HG02623 (cell line): ENCODE measurements around the gene TXNL4A.

Experiments used
- ATAC-seq: cut with Tn5 transposase; IDR thresholded peaks from one replicate; pipeline ENCODE4 v1.9.1; 2021; ENCODE audit warnings: moderate library complexity; ENCODE audit not compliant: unreplicated experiment

TXNL4A gene

GRCh38 chr18:79936641-79937040 lies 51.7 kb downstream of the TXNL4A start:
- ATAC-seq: no peak

DNA sequence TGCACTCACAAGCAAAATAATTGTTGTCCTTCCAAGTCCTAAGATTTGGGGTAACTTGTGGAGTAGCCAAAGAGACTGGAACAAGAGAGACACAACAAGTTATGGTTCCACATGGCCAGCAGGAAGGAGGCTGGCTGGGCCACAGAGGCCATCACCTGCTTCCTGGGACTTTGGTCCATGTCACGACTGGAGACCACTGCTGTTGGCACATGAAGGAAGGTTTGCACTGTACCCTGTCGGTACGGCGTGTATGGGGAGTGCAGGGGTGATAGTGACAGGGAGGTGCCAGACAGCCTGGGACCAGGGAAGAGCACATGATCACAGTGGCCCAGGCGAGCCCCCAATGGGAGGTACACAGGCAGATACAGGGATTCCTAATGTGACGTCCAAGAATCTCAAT lies 52.4 kb downstream of the TXNL4A start:
- no peak for ATAC-seq

DNA sequence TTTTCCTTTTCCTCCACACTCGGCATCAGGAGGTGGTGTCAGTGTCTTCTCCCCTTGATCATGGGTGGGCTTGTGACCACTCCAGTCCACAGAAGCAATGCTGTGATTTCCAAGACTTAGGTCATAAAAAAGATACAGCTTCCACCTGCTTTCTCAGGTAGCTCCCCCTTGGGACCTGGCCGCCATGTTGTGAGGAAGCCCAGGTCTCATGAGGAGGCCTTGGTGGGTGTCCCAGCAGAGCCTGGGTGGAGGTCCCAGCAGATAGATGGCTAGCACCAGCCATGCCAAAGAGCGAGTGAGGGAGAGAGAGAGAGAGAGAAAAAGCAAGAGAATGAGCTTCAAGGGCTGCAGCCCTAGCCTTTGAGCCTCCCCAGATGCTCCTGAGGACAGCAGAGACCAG lies 52.9 kb downstream of the TXNL4A start:
- ATAC-seq: no peak

DNA sequence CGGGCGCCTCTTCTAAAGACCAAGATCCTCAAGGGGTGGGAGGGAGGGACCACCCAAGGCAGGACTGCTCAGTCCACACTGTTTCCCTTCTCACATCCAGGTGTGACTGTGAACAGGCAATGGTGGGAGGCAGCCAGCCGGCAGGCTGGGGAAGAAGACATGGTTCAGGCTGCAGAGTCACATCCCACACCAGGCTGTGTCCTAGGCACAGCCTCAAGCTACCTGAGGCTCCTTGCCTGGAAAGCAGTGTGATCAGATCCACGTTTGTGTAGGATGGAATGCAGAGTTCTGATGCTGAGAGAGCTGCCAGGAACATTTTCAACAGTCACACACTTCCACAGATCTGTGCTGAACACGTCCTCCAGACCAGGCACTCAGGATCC lies 53.3 kb downstream of the TXNL4A start:
- no peak for ATAC-seq

DNA sequence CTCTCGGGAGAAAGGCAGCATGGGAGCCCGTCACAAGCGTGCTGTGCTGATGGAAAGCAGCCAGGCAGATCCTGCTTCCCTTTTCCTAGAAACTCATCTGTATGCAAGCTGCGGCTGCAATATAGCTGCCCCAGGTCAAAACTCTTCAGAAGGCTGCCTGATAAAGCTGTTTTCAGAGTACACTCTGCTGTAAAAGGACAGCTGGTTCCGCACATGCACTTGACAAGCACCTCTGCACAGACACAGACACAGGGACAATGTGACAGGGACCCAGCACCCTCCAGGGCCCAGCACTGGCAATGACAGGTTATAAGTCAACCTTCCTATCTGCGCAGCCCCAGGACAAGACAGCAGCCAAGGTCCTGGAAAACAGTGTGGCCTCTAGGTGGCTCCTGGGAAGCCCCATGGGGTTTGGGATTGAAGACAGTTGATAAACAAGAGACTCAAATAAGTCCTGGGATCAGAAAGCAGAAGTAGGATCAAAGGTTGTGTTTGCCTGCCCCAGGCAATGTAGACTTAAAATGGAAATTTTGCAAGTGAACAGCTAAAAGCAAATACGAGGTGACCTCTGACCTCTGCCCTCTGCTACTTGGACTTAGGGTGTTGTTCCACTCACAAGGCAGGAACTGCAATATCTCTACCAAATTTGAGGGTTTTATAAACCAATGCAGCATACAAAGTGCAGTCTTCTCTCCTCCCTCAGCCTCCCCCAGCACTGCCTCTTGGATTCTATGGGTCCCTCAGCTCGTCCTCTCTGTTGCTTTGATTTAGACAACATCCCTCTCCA lies 53.9 kb downstream of the TXNL4A start:
- no peak for ATAC-seq

GRCh38 chr18:79933765-79934164 lies 54.6 kb downstream of the TXNL4A start:
- no peak for ATAC-seq

DNA sequence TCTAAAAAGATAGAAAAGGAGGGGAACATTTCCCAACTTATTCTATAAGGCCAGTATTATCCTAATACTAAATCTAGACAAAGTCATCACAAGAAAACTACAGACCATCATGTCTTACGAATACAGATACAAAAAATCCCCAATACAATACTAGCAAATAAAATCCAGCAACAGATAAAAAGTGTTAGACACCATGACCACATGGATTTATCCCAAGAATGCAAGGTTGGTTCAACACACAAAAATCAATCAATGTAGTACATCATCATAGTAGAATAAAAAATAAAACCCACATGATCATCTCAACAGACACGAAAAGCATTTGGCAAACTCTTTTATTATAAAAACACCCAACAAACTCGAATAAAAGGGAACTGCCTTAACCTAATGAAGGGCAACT lies 55.5 kb downstream of the TXNL4A start:
- ATAC-seq: no peak

GRCh38 chr18:79931475-79931874 lies 56.9 kb downstream of the TXNL4A start:
- no peak for ATAC-seq

DNA sequence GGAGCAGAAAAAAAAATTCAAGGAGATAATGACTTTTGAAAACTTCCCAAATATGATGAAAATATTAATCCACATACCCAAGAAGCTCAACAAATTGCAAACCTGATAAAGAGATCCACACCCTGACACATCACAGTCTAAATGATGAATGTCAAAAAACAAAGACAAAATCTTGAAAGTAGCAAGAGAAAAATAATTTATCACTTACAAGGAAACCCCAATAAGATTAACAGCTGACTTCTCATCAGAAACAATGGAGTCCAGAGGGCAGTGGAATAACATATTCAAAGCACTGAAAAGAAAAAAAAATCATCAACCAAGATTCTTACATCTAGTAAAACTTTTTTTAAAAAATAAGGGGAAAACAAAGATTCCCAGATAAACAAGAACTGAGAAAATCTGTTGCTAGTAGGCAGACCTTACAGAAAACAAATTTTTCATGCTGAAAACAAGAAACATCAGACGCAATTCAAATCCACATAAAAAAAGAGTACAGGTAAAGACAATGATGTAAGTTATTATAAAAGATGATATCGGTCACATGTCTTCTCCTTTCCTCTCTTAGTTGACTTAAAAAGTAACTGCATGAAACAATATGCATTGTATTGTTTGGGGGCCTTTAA lies 58.2 kb downstream of the TXNL4A start:
- ATAC-seq: no peak

DNA sequence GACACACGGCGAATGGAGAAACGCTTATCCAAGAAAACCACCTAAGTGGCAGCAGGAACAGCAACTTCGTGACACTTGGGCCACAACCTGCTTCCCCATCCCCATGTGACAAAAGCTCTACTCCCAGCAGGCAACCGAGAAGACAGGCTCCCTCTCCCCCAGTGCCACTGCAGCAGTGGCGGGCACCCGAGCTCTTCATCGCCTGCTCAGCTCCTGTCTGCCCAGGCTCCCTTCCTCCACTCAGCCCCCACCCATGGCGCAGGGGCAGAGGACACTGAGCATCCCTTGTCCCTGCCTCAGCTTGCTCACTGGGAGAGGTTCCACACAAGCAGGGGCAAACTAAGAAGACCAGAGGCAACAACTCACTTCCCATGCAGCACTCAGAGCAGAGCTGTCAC lies 59.8 kb downstream of the TXNL4A start:
- no peak for ATAC-seq

DNA sequence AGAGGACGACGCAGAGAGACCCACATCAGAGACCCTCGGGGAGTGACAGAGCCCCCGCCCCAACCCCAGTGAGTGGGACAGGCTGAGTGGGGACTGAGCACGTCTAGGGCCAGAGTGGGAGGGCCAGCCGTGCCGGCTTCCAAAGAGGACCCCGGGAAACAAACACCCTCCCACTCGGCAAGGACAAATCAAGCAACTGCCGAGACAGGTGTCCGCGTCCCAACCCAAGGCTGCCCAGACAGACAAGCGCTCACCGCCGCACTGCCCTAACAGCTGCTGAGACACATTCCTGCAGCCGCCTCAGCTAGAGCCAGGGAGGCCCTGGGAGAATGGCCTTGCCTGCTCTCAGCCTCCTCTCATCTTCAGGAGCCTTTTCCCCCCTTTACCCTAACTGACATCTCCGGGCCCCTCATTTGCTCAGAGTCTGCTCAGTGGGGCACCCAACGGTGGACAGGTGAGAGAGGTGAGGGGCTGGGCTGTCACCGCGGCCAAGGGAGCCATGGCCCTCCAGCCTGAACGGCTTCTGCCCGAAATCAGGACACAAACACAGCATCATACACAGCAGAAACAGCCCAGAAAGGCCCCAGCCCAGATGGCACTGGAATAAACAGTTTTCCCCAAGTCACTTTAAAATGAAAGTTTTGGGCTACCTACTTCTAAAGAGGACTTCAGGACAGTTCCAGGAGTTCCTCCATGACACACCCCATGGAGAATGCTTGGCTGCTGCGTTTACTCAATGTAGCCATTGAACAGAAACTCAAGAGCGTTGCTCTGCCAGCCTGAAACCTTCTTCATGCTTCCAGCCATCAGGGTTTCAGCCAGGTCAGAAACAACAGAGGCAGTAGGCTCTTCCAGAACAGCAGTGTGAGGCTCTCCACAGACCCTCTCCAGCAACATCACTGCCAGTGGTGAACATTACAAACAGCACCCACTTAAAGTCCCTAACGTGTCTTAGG lies 60.5 kb downstream of the TXNL4A start:
- no peak for ATAC-seq

DNA sequence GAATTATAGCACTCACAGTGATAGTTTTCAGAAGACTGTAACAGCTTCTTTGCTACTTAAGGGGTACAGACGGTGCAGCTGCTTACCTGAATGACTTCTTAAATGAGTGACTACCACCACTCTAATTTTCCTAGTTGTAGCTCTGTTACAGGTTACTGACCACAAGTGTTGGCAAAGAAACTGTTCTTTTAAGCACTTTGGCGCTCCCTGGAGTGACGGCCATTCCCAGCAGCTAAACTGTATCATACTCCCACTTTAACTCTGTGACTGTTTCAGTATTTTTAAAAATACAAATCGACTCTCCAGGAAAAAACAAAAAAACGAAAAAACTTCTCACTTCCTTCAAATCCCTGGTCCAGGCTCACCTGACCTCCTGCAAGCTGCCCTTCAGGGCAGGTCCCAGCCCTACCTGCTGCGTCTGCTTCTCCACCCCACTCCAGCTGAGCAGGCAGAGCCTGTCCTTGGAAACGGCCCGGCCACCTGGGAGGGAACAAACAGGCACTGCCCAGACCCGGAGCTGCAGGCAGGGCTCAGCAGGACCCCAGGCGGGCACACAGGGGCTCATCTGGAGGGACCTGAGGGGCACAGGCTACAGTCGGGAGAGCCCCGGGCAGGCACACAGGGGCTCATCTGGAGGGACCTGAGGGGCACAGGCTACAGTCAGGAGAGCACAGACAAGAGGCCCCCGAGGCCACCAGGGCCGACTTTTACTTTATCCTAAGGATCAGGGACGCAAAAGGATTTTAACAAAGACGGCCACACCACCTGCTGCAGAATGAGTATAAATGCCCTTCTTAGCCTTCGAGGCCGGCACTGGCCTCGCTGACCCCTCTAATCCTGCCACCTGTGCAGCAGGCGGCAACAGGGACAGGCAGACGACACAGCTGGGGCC lies 61.4 kb downstream of the TXNL4A start:
- ATAC-seq: no peak

DNA sequence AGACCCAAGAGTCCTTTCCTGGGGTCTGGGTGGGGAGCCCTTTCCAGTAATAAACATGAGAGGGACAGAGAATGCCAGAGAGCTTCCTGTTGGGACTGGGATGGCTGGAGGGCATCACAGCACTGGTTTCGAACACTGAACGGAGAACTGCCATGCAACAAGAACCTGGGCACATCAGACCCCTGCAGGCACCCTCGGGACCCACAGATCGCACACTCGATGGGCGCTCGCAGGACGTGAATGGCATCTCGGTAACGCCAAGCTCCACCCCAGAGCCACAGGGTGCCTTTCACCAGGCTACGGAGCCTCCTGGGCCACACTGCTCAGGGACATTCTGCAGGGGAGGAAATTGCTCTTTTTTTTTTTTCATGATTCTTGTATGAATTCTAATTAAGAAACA lies 62.1 kb downstream of the TXNL4A start:
- ATAC-seq: no peak

GRCh38 chr18:79924814-79925731 lies 63.3 kb downstream of the TXNL4A start:
- ATAC-seq: no peak

DNA sequence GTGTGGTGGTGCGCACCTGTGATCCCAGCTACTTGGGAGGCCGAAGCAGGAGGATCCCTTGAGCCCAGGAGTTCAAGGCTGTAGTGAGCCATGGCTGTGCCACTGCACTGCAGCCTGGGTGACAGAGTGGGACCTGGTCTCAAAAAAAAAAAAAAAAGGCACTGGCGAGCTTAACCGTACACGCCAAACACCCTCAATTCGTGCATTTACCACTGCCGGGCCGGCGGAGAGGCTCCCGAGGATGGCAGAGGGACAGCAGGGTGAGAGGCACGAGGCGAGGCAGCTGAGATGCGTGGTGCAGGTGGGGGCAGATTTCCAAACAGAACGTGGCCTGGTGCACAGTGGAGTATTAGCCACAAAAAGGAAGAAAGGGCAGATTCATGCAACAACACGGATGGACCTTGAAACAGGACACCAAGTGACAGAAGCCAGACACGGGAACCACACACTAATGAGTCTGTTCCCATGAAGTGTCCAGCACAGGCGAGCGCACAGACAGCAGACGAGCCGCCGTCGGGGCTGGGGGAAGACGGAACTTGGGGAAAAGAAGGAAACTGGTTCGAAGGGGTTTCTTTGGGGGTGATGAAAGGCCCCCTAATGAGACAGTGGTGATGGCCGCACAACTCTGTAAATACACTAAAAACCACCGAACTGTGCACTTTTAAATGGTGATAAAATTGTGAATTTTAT lies 64.3 kb downstream of the TXNL4A start:
- no peak for ATAC-seq

DNA sequence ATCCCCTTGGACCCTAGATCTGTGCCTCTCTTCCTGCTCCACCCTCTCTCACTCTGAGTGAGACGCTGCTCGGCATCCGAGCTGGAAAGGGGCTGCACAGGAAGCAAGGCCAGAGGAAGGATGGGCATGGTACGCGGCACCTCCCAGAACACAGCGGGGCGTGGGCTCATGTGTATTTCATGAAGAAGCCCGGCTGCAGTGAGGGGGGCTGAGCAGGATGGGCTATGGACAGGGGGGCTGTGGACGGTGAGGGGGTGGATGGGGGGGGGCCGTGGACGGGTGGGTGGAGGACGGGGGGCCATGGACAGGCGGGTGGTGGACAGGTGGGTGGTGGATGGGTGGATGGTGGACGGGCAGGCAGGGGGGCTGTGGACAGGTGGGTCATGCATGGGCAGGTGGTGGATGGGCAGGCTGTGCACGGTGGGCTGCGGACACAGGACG lies 65.4 kb downstream of the TXNL4A start:
- ATAC-seq: no peak

DNA sequence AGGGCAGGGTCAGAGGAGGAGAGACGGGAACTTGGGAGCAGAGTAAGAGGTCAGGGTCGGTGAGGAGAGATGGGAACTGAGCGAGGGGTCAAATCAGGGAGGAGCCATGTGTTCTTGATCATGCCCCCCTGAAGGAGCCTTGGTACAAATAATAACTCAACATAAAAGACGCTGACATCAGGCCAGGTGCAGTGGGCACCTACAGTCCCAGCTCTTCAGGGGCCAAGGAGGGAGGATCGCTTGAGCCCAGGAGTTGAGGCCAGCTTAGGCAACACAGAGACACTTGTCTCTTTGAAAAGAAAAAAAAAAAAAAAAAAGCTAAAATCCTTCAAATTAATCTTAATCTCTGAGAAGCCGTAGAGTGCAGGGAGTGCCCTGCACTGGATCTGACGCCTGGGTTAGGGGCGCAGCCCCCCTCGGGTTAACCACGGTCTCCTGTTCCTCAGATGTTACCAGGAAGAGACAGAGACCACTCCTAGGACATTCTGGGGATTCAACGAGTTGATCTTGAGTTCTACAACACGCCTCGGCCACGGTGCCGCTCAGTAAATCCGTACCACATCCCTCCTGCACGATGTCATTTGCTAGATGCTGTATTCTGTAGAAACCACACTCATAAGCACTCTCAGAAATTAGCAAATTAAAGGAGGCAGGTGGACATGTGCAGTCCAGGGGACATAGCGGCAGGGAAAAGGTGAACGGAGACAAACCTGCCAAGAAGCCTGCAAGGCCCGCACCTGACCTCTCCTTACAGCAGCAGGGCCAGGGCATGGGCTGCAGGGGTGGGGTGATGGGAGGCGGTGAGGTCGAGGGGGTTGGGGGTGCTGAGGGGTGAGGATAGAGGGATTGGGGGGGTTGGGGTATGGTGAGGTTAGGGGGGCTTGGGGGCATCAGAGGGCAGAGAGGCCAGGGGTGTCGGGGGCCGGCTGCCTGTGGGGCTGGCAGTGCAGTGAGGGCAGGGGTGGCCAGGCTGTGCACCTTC lies 66.1 kb downstream of the TXNL4A start:
- no peak for ATAC-seq
